ENCODE results near the gene MORN1.

Gene MORN1

GRCh38 chr1:2278591-2279209, 112.7 kb downstream of the MORN1 start:
- Histone ChIP-seq H3K27ac (peak overlapping the region; percentile 2), H3K27me3 (replicated peaks) (no peaks in the 10 kb centered on the region), H3K36me3 (replicated peaks) (peaks cover 15% of the 10 kb centered on the region), H3K4me3 (ENCODE audit: low read depth, low read length) (no peak overlapping the region)
- no peak for TF ChIP-seq CTCF (IDR thresholded peaks at IDR 0.05; ENCODE audit: low read depth, low read length, missing control alignments)
- DNase-seq = no peak
- in situ Hi-C loops (cut with HindIII; ENCODE audit: low pct_ligation_motif_present, low sequenced_read_pairs) = no loop called here

- Histone ChIP-seq H3K27ac (no peak overlapping the region), H3K36me3 (replicated peaks) (peaks cover 14% of the 10 kb centered on the region), H3K27me3 (replicated peaks) (no peaks in the 10 kb centered on the region), H3K4me3 (ENCODE audit: low read depth, low read length) (no peak overlapping the region)
- no peak for DNase-seq
- no peak for TF ChIP-seq CTCF (IDR thresholded peaks at IDR 0.05; ENCODE audit: low read depth, low read length, missing control alignments)
- in situ Hi-C loops (cut with HindIII; ENCODE audit: low pct_ligation_motif_present, low sequenced_read_pairs) = no loop called here
Observed at GRCh38 chr1:2277741-2278488, 113.4 kb downstream of the MORN1 start.

- no peaks in the 10 kb centered on the region for H3K27me3 ChIP-seq (replicated peaks)
Observed at GRCh38 chr1:2276803-2277580, 114.4 kb downstream of the MORN1 start.

GRCh38 chr1:2275796-2276536, 115.4 kb downstream of the MORN1 start:
- no peak for DNase-seq
- Histone ChIP-seq H3K36me3 (replicated peaks) (peaks cover 9% of the 10 kb centered on the region), H3K4me3 (ENCODE audit: low read depth, low read length) (no peak overlapping the region), H3K27ac (no peak overlapping the region), H3K27me3 (replicated peaks) (no peaks in the 10 kb centered on the region)
- in situ Hi-C loops (cut with HindIII; ENCODE audit: low pct_ligation_motif_present, low sequenced_read_pairs) = no loop called here
- TF ChIP-seq CTCF (IDR thresholded peaks at IDR 0.05; ENCODE audit: low read depth, low read length, missing control alignments) = peak; percentile 2

More at GRCh38 chr1:2276803-2277580, 114.4 kb downstream of the MORN1 start:
- DNase-seq = peak; percentile 43
- Histone ChIP-seq H3K36me3 (replicated peaks) (peaks cover 9% of the 10 kb centered on the region), H3K27ac (peak overlapping the region; percentile 24), H3K4me3 (ENCODE audit: low read depth, low read length) (no peak overlapping the region)
- in situ Hi-C loops (cut with HindIII; ENCODE audit: low pct_ligation_motif_present, low sequenced_read_pairs) = no loop called here
- TF ChIP-seq CTCF (IDR thresholded peaks at IDR 0.05; ENCODE audit: low read depth, low read length, missing control alignments) = no peak

- Histone ChIP-seq H3K36me3 (replicated peaks) (peaks cover 9% of the 10 kb centered on the region), H3K4me3 (ENCODE audit: low read depth, low read length) (no peak overlapping the region), H3K27ac (no peak overlapping the region), H3K27me3 (replicated peaks) (no peaks in the 10 kb centered on the region)
- no peak for TF ChIP-seq CTCF (IDR thresholded peaks at IDR 0.05; ENCODE audit: low read depth, low read length, missing control alignments)
- DNase-seq = no peak
- in situ Hi-C loops (cut with HindIII; ENCODE audit: low pct_ligation_motif_present, low sequenced_read_pairs) = no loop called here
Observed at GRCh38 chr1:2274929-2275475, 116.4 kb downstream of the MORN1 start.
